GM12878 (cell line): ENCODE results near the gene LRRC7. TPM values are rescaled to one million over a fixed set of nuclear protein-coding genes. Genes with fewer than 3 reads are reported as not detected.

Experiments used
- ATAC-seq: fragments of 200-7000 bp; cut with Tn5 transposase; 3 replicates; pipeline ENCODE4 v1.9.1; 2020; ENCODE audit warnings: mild to moderate bottlenecking, moderate library complexity
- BruUV-seq: library from RNA; stranded (reverse); fragments of 400-500 nt; replicated peaks from 2 replicates; lab custom pipeline; 2021; lab: Mats Ljungman, UMichigan
- CTCF ChIA-PET: fragments of 300-600 bp; sonication (Branson Sonifier 250); formaldehyde crosslinking; extraction: SDS; loops from one replicate; lab custom pipeline; 2021; ENCODE audit warnings: inconsistent platforms; lab: Yijun Ruan, JAX
- POLR2A ChIA-PET: fragments of 350-600 bp; formaldehyde crosslinking; extraction: SDS; loops from one replicate; lab custom pipeline; 2021; ENCODE audit warnings: inconsistent platforms; lab: Charles Lee
- RAD21 ChIA-PET: fragments of 300-600 bp; sonication (Branson Sonifier 250); formaldehyde crosslinking; loops from one replicate; lab custom pipeline; 2023; ENCODE audit warnings: antibody characterized with exemption; ENCODE audit not compliant: unreplicated experiment; lab: Charles Lee
- SMC1A ChIA-PET: fragments of 300-600 bp; sonication (Branson Sonifier 250); formaldehyde crosslinking; loops from one replicate; lab custom pipeline; 2023; ENCODE audit not compliant: unreplicated experiment, uncharacterized antibody; lab: Charles Lee
- DNase-seq: peaks from one replicate; pipeline ENCODE4 v3.0.0-alpha.2; 2011; ENCODE audit warnings: low read depth, low spot score
- FAIRE-seq: peaks from 3 replicates; lab custom pipeline; 2011; peaks lifted over from hg19 to GRCh38; lab: Jason Lieb, UNC
- H2AFZ ChIP-seq: 2 replicates; pipeline ENCODE4 v1.6.0; 2011; ENCODE audit warnings: low read depth, low read length, control low read depth; ENCODE audit not compliant: control insufficient read depth
- H3K27ac ChIP-seq: 2 replicates; pipeline ENCODE4 v1.5.1; 2011; ENCODE audit warnings: control low read depth; ENCODE audit not compliant: control insufficient read depth, insufficient read depth
- H3K27me3 ChIP-seq, 2 experiments: replicated peaks in 1 of 2; 2 replicates each; pipeline versions ENCODE4 v1.6.0 to v1.6.1; 2011; ENCODE audit warnings: low read length in 1 of 2; ENCODE audit not compliant: control insufficient read depth in 2 of 2, insufficient read depth in 2 of 2
- H3K36me3 ChIP-seq, 2 experiments: 2 replicates each; pipeline ENCODE4 v1.5.1; 2011; ENCODE audit warnings: low read length in 1 of 2; ENCODE audit not compliant: control insufficient read depth in 2 of 2, insufficient read depth in 2 of 2
- H3K4me1 ChIP-seq: 2 replicates; pipeline ENCODE4 v1.6.1; 2011; ENCODE audit warnings: mild to moderate bottlenecking, low read length, moderate library complexity, mixed read lengths; ENCODE audit not compliant: control insufficient read depth, insufficient read depth
- H3K4me2 ChIP-seq: 2 replicates; pipeline ENCODE4 v1.6.0; 2011; ENCODE audit warnings: control low read depth; ENCODE audit not compliant: control insufficient read depth, insufficient read depth
- H3K4me3 ChIP-seq: fragments of 200-600 bp; sonication (generic); 2 replicates; pipeline ENCODE4 v1.5.1; 2016
- H3K79me2 ChIP-seq: 2 replicates; pipeline ENCODE4 v1.6.0; 2011; ENCODE audit warnings: low read length; ENCODE audit not compliant: control insufficient read depth, insufficient read depth
- H3K9ac ChIP-seq: 2 replicates; pipeline ENCODE4 v1.8.0; 2011; ENCODE audit warnings: low read length, control low read depth, mixed read lengths; ENCODE audit not compliant: control insufficient read depth, insufficient read depth
- H3K9me3 ChIP-seq: replicated peaks from 3 replicates; pipeline ENCODE4 v1.5.1; 2011; ENCODE audit warnings: mild to moderate bottlenecking, low read length; ENCODE audit not compliant: control insufficient read depth, insufficient read depth
- H4K20me1 ChIP-seq: 2 replicates; pipeline ENCODE4 v1.6.0; 2011; ENCODE audit not compliant: control insufficient read depth, insufficient read depth
- CBFB ChIP-seq: IDR thresholded peaks from 2 replicates; pipeline ENCODE4 v1.6.1; 2016; ENCODE audit warnings: antibody characterized with exemption, low read depth
- CHD2 ChIP-seq: IDR thresholded peaks from 2 replicates; pipeline ENCODE4 v1.6.1; 2011; ENCODE audit warnings: low read depth, low read length, improper control_type of control experiment, borderline replicate concordance
- HDAC2 ChIP-seq: fragments of 200-600 bp; sonication (generic); IDR thresholded peaks from 2 replicates; pipeline ENCODE4 v1.6.1; 2017
- IKZF2 ChIP-seq, 2 experiments: fragments of 450-650 bp; IDR thresholded peaks; 2 replicates each; pipeline ENCODE4 v1.6.1; 2017; ENCODE audit warnings: mild to moderate bottlenecking in 2 of 2, moderate library complexity in 2 of 2
- JUNB ChIP-seq: IDR thresholded peaks from 2 replicates; pipeline ENCODE4 v1.6.1; 2016; ENCODE audit warnings: antibody characterized with exemption, mild to moderate bottlenecking
- MTA2 ChIP-seq: fragments of 450-650 bp; IDR thresholded peaks from 2 replicates; pipeline ENCODE4 v1.6.1; 2016; ENCODE audit warnings: low read depth, mild to moderate bottlenecking, moderate library complexity
- MXI1 ChIP-seq: fragments of 150-350 bp; IDR thresholded peaks from 2 replicates; pipeline ENCODE4 v1.6.1; 2011; ENCODE audit warnings: low read depth, mild to moderate bottlenecking, inconsistent platforms, low read length, improper control_type of control experiment
- NBN ChIP-seq: fragments of 450-650 bp; IDR thresholded peaks from 2 replicates; pipeline ENCODE4 v1.6.1; 2016
- RB1 ChIP-seq: fragments of 450-650 bp; formaldehyde crosslinking; IDR thresholded peaks from 2 replicates; pipeline ENCODE4 v1.6.1; 2017; ENCODE audit warnings: mild to moderate bottlenecking, borderline replicate concordance
- TAF1 ChIP-seq: IDR thresholded peaks from 2 replicates; pipeline ENCODE4 v1.6.1; 2011; ENCODE audit warnings: mild to moderate bottlenecking, low read depth, low read length, borderline replicate concordance
- YBX1 ChIP-seq: fragments of 450-650 bp; IDR thresholded peaks from 2 replicates; pipeline ENCODE4 v1.6.1; 2016; ENCODE audit warnings: antibody characterized with exemption
- ZZZ3 ChIP-seq: IDR thresholded peaks from 2 replicates; pipeline ENCODE4 v1.6.1; 2011; ENCODE audit warnings: low read depth; ENCODE audit not compliant: control insufficient read depth, insufficient read length
- WGBS: methylation state at CpG from one replicate; pipeline ENCODE4 v1.1.6; 2016; ENCODE audit warnings: low lambda C conversion rate; ENCODE audit not compliant: insufficient replicate concordance, insufficient coverage; ENCODE audit errors: missing lambda C conversion rate; 5-methylcytosine and 5-hydroxymethylcytosine counted together
- in situ Hi-C: fragments of 300-500 bp; cut with MboI; formaldehyde crosslinking; loops from 9 replicates; pipeline ENCODE4 v1.14.3; 2018; ENCODE audit warnings: mixed read lengths
- intact Hi-C: fragments of 100-400 bp; cut with micrococcal nuclease; formaldehyde crosslinking; loops from one replicate; pipeline ENCODE4 v1.14.2; 2022; ENCODE audit not compliant: unreplicated experiment
- polyA plus RNA-seq, 11 experiments: library from polyadenylated mRNA; depleted of rRNA in 4 of 11; unstranded in 6 of 11; stranded (reverse) in 5 of 11; fragments of >200 nt; fragmentation: Nextera tagmentation in 4 of 11; fragmentation: Illumina TruSeq in 1 of 11; extraction: Ambion mirVana in 4 of 11; extraction: Trizol in 1 of 11; gene quantifications; 1 replicate in 1 of 11; 2 replicates in 10 of 11; pipeline versions ENCODE4 v1.2.1 to v1.2.3, GENCODE V29; 2011 to 2016; ENCODE audit warnings: inconsistent platforms in 2 of 11, missing spikeins in 2 of 11, low read depth in 1 of 11
- total RNA-seq, 4 experiments: library from RNA; depleted of rRNA in 3 of 4; stranded (reverse); fragments of >200 nt in 3 of 4; fragmentation: Illumina TruSeq in 1 of 4; extraction: Trizol in 1 of 4; gene quantifications; 2 replicates each; pipeline versions ENCODE4 v1.2.1 to v1.2.3, GENCODE V29; 2013 to 2021
- TF ChIP-seq, protein P1 (sequence below): fragments of 450-650 bp; IDR thresholded peaks from 2 replicates; pipeline ENCODE4 v1.6.1; 2016; ENCODE audit warnings: mild to moderate bottlenecking
- TF ChIP-seq, protein P2 (sequence below): fragments of 450-650 bp; IDR thresholded peaks from 2 replicates; pipeline ENCODE4 v1.6.1; 2018; ENCODE audit warnings: borderline replicate concordance, mild to moderate bottlenecking; ENCODE audit not compliant: partially characterized antibody
- TF ChIP-seq, protein P3 (sequence below): fragments of 450-650 bp; IDR thresholded peaks from 2 replicates; pipeline ENCODE4 v1.6.1; 2014; ENCODE audit warnings: mild to moderate bottlenecking

LRRC7 gene
- total and polyA plus RNA-seq, 10 of the 15 experiments (the other 5 are each of a cell fraction or from before 2014, with no cell fraction given): 0.05 to 1.4 (median 0.24) TPM; not detected in 5

DNA sequence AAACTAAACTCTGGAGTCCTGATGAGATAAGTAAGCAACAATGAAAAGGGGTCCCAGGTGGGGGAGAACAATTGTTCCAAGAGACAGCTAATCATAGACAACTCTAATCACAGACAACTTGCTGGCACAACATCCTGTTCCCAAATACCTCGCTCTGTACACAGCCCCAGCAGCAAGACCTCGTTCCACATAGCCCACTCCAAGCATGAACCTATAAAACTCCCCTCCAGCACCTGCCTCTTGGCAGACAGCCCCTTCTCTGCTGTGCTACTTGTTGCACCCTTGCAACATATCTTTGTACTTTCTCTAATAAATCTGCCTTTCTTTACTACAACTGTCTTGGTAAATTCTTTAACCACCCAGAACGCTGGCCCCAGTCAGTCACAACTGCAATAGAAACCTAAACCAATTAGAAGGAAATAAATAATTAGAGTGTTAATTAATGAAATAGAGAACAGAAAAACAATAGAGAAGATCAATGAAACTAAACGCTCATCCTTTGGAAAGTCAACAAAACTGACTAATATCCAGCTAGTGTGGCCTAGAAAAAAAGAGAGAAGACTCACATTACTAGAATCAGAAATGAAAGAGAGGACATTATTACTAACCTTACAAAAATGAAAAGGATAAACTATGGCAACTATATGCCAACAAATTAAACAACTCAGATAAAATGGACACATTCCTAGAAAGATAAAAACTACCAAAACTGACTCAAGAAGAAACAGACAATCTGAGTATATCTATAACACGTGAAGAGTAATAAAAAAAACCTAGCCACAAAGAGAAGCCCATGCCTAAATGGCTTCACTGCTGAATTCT lies 601.5 kb downstream of the LRRC7 start:
- no peak overlapping the region for H3K9ac ChIP-seq
- no peaks in the 10 kb centered on the region for H3K9me3 ChIP-seq
- no peaks in the 10 kb centered on the region for H3K79me2 ChIP-seq
- RAD21 ChIA-PET: no interaction called here
- POLR2A ChIA-PET: no interaction called here
- intact Hi-C loops: no loop called here
- H3K4me3 ChIP-seq: no peak overlapping the region
- no peaks in the 10 kb centered on the region for H4K20me1 ChIP-seq
- WGBS: 66% methylated on average over 5 of the region's 5 CpGs
- no peaks in the 10 kb centered on the region for H3K4me1 ChIP-seq
- BruUV-seq: no TSS peak
- no peak for FAIRE-seq
- no peak for DNase-seq
- no peak overlapping the region for H2AFZ ChIP-seq
- CTCF ChIA-PET: no interaction called here
- H3K27me3 ChIP-seq: no peaks in the 10 kb centered on the region
- H3K27ac ChIP-seq: no peak overlapping the region
- no peak for TF ChIP-seq CBFB
- no peak for TF ChIP-seq RB1
- TF ChIP-seq, protein P1, sequence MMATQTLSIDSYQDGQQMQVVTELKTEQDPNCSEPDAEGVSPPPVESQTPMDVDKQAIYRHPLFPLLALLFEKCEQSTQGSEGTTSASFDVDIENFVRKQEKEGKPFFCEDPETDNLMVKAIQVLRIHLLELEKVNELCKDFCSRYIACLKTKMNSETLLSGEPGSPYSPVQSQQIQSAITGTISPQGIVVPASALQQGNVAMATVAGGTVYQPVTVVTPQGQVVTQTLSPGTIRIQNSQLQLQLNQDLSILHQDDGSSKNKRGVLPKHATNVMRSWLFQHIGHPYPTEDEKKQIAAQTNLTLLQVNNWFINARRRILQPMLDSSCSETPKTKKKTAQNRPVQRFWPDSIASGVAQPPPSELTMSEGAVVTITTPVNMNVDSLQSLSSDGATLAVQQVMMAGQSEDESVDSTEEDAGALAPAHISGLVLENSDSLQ: 0 out of 2 replicates have a peak, but pooled peaks have one; percentile 28
- peak; percentile 92 for TF ChIP-seq MTA2
- no peak for TF ChIP-seq MXI1
- TF ChIP-seq, protein P2, sequence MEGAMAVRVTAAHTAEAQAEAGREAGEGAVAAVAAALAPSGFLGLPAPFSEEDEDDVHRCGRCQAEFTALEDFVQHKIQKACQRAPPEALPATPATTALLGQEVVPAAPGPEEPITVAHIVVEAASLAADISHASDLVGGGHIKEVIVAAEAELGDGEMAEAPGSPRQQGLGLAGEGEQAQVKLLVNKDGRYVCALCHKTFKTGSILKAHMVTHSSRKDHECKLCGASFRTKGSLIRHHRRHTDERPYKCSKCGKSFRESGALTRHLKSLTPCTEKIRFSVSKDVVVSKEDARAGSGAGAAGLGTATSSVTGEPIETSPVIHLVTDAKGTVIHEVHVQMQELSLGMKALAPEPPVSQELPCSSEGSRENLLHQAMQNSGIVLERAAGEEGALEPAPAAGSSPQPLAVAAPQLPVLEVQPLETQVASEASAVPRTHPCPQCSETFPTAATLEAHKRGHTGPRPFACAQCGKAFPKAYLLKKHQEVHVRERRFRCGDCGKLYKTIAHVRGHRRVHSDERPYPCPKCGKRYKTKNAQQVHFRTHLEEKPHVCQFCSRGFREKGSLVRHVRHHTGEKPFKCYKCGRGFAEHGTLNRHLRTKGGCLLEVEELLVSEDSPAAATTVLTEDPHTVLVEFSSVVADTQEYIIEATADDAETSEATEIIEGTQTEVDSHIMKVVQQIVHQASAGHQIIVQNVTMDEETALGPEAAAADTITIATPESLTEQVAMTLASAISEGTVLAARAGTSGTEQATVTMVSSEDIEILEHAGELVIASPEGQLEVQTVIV: no peak
- TF ChIP-seq HDAC2: no peak
- TF ChIP-seq, protein P3, sequence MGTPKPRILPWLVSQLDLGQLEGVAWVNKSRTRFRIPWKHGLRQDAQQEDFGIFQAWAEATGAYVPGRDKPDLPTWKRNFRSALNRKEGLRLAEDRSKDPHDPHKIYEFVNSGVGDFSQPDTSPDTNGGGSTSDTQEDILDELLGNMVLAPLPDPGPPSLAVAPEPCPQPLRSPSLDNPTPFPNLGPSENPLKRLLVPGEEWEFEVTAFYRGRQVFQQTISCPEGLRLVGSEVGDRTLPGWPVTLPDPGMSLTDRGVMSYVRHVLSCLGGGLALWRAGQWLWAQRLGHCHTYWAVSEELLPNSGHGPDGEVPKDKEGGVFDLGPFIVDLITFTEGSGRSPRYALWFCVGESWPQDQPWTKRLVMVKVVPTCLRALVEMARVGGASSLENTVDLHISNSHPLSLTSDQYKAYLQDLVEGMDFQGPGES: no peak
- TF ChIP-seq JUNB: no peak
- TF ChIP-seq YBX1: no peak
- TF ChIP-seq CHD2: no peak
- TF ChIP-seq ZZZ3: no peak
- no peak for TF ChIP-seq NBN
- no peak for TF ChIP-seq TAF1
- peak in 1 of 2 experiments; percentile 17; a peak in 1 of 4 replicates for TF ChIP-seq IKZF2 (IDR thresholded peaks at IDR 0.05)
- SMC1A ChIA-PET: interaction anchor here (1.6 to 2.2 kb wide), 2 partner anchors 19 to 39 kb away, joined by 5 to 6 read pairs; no protein-coding TSS in a partner anchor
- in situ Hi-C loops: no loop called here
- peak; percentile 74 for ATAC-seq
- peaks cover 0 to 1% of the 10 kb centered on the region in 2 experiments; a peak in 1 of 4 replicates for H3K36me3 ChIP-seq
- H3K4me2 ChIP-seq: no peak overlapping the region
